Smooth muscle cell (in vitro differentiated cells): ENCODE measurements around the gene KMT2B. TPM values are rescaled to one million over a fixed set of nuclear protein-coding genes. Genes with fewer than 3 reads are reported as not detected.
A peak's percentile ranks its signal among the peaks of the same experiment; 100 is the strongest.

Source experiments
- DNase-seq: peaks from one replicate; lab custom pipeline; 2025; ENCODE audit not compliant: unreplicated experiment; lab: John Stamatoyannopoulos, UW
- H2AFZ ChIP-seq: fragments of 200-600 bp; sonication (generic); 2 replicates; pipeline ENCODE4 v1.6.0; 2016; ENCODE audit warnings: antibody characterized with exemption, low read depth, mild to moderate bottlenecking
- H3F3A ChIP-seq: fragments of 200-600 bp; sonication (generic); 2 replicates; pipeline ENCODE4 v1.6.0; 2017; ENCODE audit warnings: antibody characterized with exemption, low read depth
- H3K27ac ChIP-seq: fragments of 200-600 bp; sonication (generic); 2 replicates; pipeline ENCODE4 v1.5.1; 2016; ENCODE audit warnings: low read depth, mild to moderate bottlenecking
- H3K27me3 ChIP-seq: fragments of 200-600 bp; sonication (generic); 2 replicates; pipeline ENCODE4 v1.6.1; 2016; ENCODE audit warnings: low read depth, mild to moderate bottlenecking
- H3K36me3 ChIP-seq: fragments of 200-600 bp; sonication (generic); 2 replicates; pipeline ENCODE4 v1.5.1; 2016; ENCODE audit warnings: low read depth
- H3K4me1 ChIP-seq: fragments of 200-600 bp; sonication (generic); 2 replicates; pipeline ENCODE4 v1.5.1; 2016; ENCODE audit warnings: low read depth
- H3K4me2 ChIP-seq: fragments of 200-600 bp; sonication (generic); 2 replicates; pipeline ENCODE4 v1.6.0; 2016; ENCODE audit warnings: mild to moderate bottlenecking
- H3K4me3 ChIP-seq: fragments of 200-600 bp; sonication (generic); 2 replicates; pipeline ENCODE4 v1.5.1; 2016; ENCODE audit warnings: mild to moderate bottlenecking
- H3K79me2 ChIP-seq: fragments of 200-600 bp; sonication (generic); 2 replicates; pipeline ENCODE4 v1.6.0; 2016; ENCODE audit warnings: low read depth, mild to moderate bottlenecking
- H3K9ac ChIP-seq: fragments of 200-600 bp; sonication (generic); 2 replicates; pipeline ENCODE4 v1.6.0; 2016; ENCODE audit warnings: low read depth
- H3K9me3 ChIP-seq: fragments of 200-600 bp; sonication (generic); replicated peaks from 2 replicates; pipeline ENCODE4 v1.5.1; 2016; ENCODE audit warnings: low read depth
- H4K20me1 ChIP-seq: fragments of 200-600 bp; sonication (generic); 2 replicates; pipeline ENCODE4 v1.6.0; 2016; ENCODE audit warnings: low read depth
- CTCF ChIP-seq: fragments of 200-600 bp; sonication (generic); IDR thresholded peaks from 2 replicates; pipeline ENCODE4 v1.5.1; 2017; ENCODE audit warnings: borderline replicate concordance, mild to moderate bottlenecking, antibody characterized with exemption; ENCODE audit not compliant: insufficient read depth, poor library complexity, severe bottlenecking
- WGBS: methylation state at CpG from one replicate; pipeline ENCODE4 v1.1.7; 2016; ENCODE audit warnings: low lambda C conversion rate; 5-methylcytosine and 5-hydroxymethylcytosine counted together
- polyA plus RNA-seq: library from polyadenylated mRNA; unstranded; fragments of >200 nt; fragmentation: Nextera tagmentation; extraction: Ambion mirVana; gene quantifications from 2 replicates; pipeline ENCODE4 v1.2.1, GENCODE V29; 2016
- total RNA-seq: library from RNA; depleted of rRNA; stranded (reverse); fragments of >200 nt; gene quantifications from 2 replicates; pipeline ENCODE4 v1.2.3, GENCODE V29; 2014

Gene KMT2B
- total RNA-seq (10.5 and 31.1 TPM in 2 replicates), polyA plus RNA-seq (8.8 and 11.2 TPM in 2 replicates)

- Histone ChIP-seq H3F3A (no peaks in the 10 kb centered on the region), H3K27ac (peak within 1 kb of the TSS; percentile 71), H3K4me2 (peak within 1 kb of the TSS; percentile 91), H3K27me3 (no peaks in the 10 kb centered on the region), H3K9ac (peak within 1 kb of the TSS; percentile 69), H3K4me3 (peak within 1 kb of the TSS; percentile 88), H3K9me3 (no peaks in the 10 kb centered on the region), H3K79me2 (peaks cover 39% of the 10 kb centered on the region), H3K4me1 (peaks cover 12% of the 10 kb centered on the region), H3K36me3 (no peaks in the 10 kb centered on the region), H4K20me1 (peaks cover 25% of the 10 kb centered on the region), H2AFZ (peak within 1 kb of the TSS; percentile 88)
- no peak for TF ChIP-seq CTCF
- DNase-seq: peak; percentile 97
- WGBS: under 1% methylated on average over 40 of the region's 109 CpGs
Measured at GRCh38 chr19:35717665-35718344, at the start of gene KMT2B. Gene KMT2B, plus strand, starts transcription at chr19:35718003. Its CDS starts 16 bp downstream, at chr19:35718019.

GRCh38 chr19:35669566-35669965, 48.2 kb upstream of the KMT2B start:
- TF ChIP-seq CTCF: no peak
- H2AFZ ChIP-seq: no peak overlapping the region
- peaks cover 4% of the 10 kb centered on the region for H4K20me1 ChIP-seq
- no peak overlapping the region for H3K27ac ChIP-seq
- H3K9me3 ChIP-seq: no peaks in the 10 kb centered on the region
- no peaks in the 10 kb centered on the region for H3K36me3 ChIP-seq
- no peak for DNase-seq
- H3F3A ChIP-seq: no peaks in the 10 kb centered on the region
- H3K4me1 ChIP-seq: no peaks in the 10 kb centered on the region
- H3K79me2 ChIP-seq: no peaks in the 10 kb centered on the region
- H3K9ac ChIP-seq: no peak overlapping the region
- WGBS: 86% methylated on average over 6 of the region's 6 CpGs
- no peak overlapping the region for H3K4me3 ChIP-seq
- H3K27me3 ChIP-seq: no peaks in the 10 kb centered on the region
- H3K4me2 ChIP-seq: no peak overlapping the region

- Histone ChIP-seq H3K4me1 (no peaks in the 10 kb centered on the region), H3K4me3 (no peak overlapping the region), H3K27me3 (no peaks in the 10 kb centered on the region), H3K4me2 (no peak overlapping the region), H2AFZ (no peak overlapping the region), H3K9me3 (no peaks in the 10 kb centered on the region), H3K9ac (no peak overlapping the region), H3F3A (no peaks in the 10 kb centered on the region), H3K27ac (no peak overlapping the region), H3K36me3 (no peaks in the 10 kb centered on the region), H3K79me2 (no peaks in the 10 kb centered on the region), H4K20me1 (peaks cover 3% of the 10 kb centered on the region)
- DNase-seq: no peak
- no peak for TF ChIP-seq CTCF
- 78% methylated on average over 4 of the region's 4 CpGs for WGBS
Measured at GRCh38 chr19:35669974-35670373, 47.8 kb upstream of the KMT2B start.

- no peak for TF ChIP-seq CTCF
- H3K27ac ChIP-seq: no peak overlapping the region
- H3K36me3 ChIP-seq: no peaks in the 10 kb centered on the region
- H4K20me1 ChIP-seq: no peaks in the 10 kb centered on the region
- H3K4me1 ChIP-seq: no peaks in the 10 kb centered on the region
- H3K4me3 ChIP-seq: no peak overlapping the region
- no peaks in the 10 kb centered on the region for H3F3A ChIP-seq
- no peaks in the 10 kb centered on the region for H3K27me3 ChIP-seq
- no peak for DNase-seq
- no peaks in the 10 kb centered on the region for H3K79me2 ChIP-seq
- no peaks in the 10 kb centered on the region for H3K9me3 ChIP-seq
- 100% methylated on average over 1 of the region's 1 CpG for WGBS
- no peak overlapping the region for H3K9ac ChIP-seq
- H2AFZ ChIP-seq: no peak overlapping the region
- no peak overlapping the region for H3K4me2 ChIP-seq
Measured at GRCh38 chr19:35670686-35671085, 47.1 kb upstream of the KMT2B start.
